Measurements from ENCODE around the gene MRPL21.

Gene MRPL21

DNA sequence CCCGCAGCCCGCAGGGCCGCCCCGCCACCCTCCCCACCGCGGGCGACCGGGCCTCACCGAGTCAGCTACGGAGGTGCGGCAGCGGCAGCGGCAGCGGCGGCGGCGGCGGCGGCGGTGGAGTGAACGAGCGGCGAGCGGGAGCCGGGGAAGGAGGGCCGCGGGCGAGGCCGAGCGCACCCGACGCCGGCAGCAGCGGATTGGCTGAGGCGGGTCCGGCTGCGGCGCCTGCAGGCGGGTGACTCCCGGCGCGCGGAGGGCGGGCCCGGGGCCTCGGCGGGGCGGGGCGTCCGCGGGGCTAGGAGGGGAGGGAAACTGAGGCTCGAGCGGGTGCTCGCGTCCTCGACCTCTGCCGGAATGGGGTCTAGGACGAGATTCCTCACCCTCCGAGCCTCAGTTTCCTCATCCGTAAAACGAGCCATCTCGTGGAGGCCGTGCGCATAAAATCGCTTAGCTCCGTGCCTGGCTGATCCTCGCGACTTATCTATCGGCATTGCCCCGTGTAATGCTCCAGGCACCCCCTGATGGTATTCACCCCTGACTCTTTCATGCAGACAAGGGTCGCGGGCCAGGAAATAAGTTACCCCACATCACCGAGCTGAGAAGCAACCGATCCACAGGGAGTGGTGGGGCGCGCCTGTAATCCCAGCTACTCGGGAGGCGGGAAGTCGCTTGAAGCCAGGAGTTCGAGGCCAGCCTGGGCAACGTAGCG is 61.8 kb downstream of the MRPL21 start, which contains the start of gene CPT1A:
TSS of gene CPT1A (minus strand) at position 199 of the 709 bp plus-strand sequence. CDS start 26,442 bp downstream, outside the sequence.
- DNase-seq (ENCODE audit: low read depth in 3 of 3), result peak in 2 of 3 experiments; percentile 49 to 54
